Pulmonary artery endothelial cell (primary cell): ENCODE data around the gene SPATA45. TPM values are rescaled to one million over a fixed set of nuclear protein-coding genes. Genes with fewer than 3 reads are reported as not detected.
A peak's percentile ranks its signal among the peaks of the same experiment; 100 is the strongest.

Source experiments
- DNase-seq: peaks from one replicate; pipeline ENCODE4 v3.0.0-alpha.2; 2011; ENCODE audit warnings: low read depth, low spot score
- total RNA-seq: library from RNA; depleted of rRNA; stranded (reverse); fragments of >200 nt; gene quantifications from 2 replicates; pipeline ENCODE4 v1.2.3, GENCODE V29; 2014

The SPATA45 gene
- total RNA-seq, 1 donor from 2014 or later = not detected

DNA sequence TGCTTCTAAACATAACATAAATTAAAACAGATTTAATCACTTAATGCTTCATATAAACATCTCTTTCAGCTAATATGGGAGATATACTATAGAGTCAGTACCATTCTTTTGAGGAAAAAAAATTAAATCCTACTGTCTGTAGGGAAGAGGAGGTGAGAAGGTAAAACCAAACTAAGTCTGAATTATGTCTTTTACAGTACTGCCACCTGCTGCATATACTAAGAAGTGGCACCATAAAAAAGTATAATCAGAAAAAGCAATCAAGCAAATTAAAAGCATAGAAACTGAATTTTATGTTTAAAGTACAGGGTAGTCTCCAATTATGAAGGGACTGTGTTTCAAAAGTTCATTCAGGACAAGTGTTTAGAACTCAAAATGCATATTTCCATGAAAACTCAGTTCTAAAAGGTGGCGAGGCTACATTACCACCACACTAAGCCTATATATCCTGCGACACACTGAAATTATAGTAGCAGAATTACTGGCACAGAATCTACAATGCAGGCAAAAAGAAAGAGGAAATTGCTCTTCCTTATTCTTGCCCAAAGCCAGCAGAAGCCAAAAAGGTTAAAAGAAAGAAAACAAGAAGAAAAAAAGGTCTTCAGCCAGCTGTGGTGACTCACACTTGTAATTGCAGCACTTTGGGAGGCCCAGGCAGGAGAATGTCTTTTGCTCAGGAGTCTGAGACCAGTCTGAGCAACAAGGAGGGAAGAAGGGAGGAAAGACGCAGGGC is 64.9 kb downstream of the SPATA45 start:
- peak; percentile 51 for DNase-seq

DNA sequence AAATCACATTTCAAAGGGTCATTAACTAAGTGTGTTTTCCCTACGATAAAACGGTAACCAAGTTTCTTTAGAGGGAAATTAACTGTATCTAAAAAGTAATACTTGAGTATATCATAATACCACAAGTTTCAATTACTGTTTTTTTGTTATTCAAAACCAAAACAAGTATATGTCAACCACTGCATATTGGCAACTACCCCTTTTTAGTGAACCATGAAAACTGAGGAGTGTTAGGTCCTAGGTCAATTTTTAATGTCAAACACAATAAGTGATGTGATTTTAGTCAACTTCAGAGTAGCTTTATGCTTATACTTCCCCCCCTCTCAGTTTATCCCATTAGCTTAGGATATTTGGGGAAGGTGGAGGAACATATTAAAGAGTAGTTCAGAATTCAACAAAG is 66.2 kb downstream of the SPATA45 start:
- DNase-seq = no peak

DNA sequence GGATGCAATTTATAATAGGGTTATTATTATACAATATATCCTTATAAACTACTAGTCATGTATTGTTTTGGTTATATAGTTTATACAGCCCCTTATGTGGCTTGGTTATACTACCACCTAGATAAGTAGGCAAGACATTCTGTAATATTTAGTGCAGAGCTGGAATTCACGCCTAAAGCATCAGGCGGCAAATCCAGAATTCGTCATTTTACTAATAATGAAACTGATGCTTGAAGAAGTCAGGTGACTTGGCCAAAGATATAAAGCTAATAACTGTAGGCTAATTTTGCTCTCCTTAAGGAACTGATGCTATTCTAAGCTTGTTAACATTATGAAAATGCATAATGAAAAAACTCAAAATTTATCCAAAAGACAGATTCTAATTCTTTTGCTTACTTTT is 66.7 kb downstream of the SPATA45 start:
- DNase-seq = no peak

Other genes with a start within 250 kb of the SPATA45 start
- gene ATF3, start 238.9 kb downstream of the SPATA45 start, total RNA-seq = 1.8 and 2.6 TPM in 2 replicates
- gene BATF3, start 147.8 kb downstream of the SPATA45 start, total RNA-seq = 2.6 and 3.0 TPM in 2 replicates
- gene NSL1, start 55.9 kb downstream of the SPATA45 start, total RNA-seq = 28.0 and 49.5 TPM in 2 replicates
- 10.9 and 12.7 TPM in 2 replicates for gene TATDN3, start 55.8 kb downstream of the SPATA45 start, total RNA-seq
- gene FLVCR1, start 10.6 kb upstream of the SPATA45 start, total RNA-seq = 8.9 and 14.5 TPM in 2 replicates
- 0.07 and 0.14 TPM in 2 replicates for gene VASH2, start 102.9 kb upstream of the SPATA45 start, total RNA-seq
- 46.4 and 50.8 TPM in 2 replicates for gene ANGEL2, start 168.2 kb upstream of the SPATA45 start, total RNA-seq
- gene RPS6KC1, start 203.6 kb upstream of the SPATA45 start, total RNA-seq = 19.7 and 23.4 TPM in 2 replicates